ENCODE data around the gene WDR35.

GRCh38 chr2:19987936-19988335 lies 2.0 kb downstream of the WDR35 start:
- no peak for TF ChIP-seq CREB1 (IDR thresholded peaks at IDR 0.05; ENCODE audit: low read depth)
- no peak for TF ChIP-seq CEBPB (IDR thresholded peaks at IDR 0.05)
- TF ChIP-seq YY1 (IDR thresholded peaks at IDR 0.05; ENCODE audit: low read depth): no peak

Measured in Ishikawa (cell line).